NB4 (cell line): ENCODE measurements around the gene RRBP1.

Source experiments
- DNase-seq: peaks from one replicate; pipeline ENCODE4 v3.0.0; 2010; ENCODE audit warnings: low read depth
- H3K4me3 ChIP-seq: one replicate; pipeline ENCODE4 v1.5.1; 2011; ENCODE audit warnings: mild to moderate bottlenecking, low read depth, low read length, moderate library complexity
- MYC ChIP-seq: IDR thresholded peaks from 2 replicates; pipeline ENCODE4 v1.6.1; 2011; ENCODE audit warnings: low read depth, low read length
- POLR2A ChIP-seq: IDR thresholded peaks from 2 replicates; pipeline ENCODE4 v1.6.1; 2011; ENCODE audit warnings: mild to moderate bottlenecking; ENCODE audit not compliant: insufficient read length; ENCODE audit errors: extremely low read depth
- TF ChIP-seq, protein P1 (sequence below): IDR thresholded peaks from one replicate; pipeline ENCODE4 v1.5.1; 2012; ENCODE audit warnings: low read depth, low read length
- TF ChIP-seq, protein P2 (sequence below): IDR thresholded peaks from 2 replicates; pipeline ENCODE4 v1.6.1; 2011; ENCODE audit warnings: low read depth, low read length

The RRBP1 gene

DNA sequence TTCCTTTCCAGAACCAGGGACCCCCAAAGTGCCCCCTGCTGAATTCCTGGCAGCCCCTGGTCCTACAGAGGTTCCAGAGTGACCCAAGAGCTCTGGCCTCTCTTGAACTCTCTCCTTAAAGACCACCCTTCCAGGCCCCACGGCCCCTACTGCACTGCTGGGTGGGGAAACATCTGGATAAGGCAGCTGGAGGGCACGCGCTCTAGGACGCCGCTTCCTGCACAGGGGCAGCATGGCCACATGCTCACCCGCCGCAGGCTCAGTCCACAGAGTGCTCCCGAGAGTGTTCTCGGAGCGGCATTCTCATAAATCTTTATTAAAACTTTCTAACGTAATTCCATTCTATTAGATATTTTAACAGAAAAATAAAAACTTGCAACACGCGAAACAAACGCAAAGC is 37.0 kb downstream of the RRBP1 start:
- DNase-seq: no peak
- TF ChIP-seq, protein P1, sequence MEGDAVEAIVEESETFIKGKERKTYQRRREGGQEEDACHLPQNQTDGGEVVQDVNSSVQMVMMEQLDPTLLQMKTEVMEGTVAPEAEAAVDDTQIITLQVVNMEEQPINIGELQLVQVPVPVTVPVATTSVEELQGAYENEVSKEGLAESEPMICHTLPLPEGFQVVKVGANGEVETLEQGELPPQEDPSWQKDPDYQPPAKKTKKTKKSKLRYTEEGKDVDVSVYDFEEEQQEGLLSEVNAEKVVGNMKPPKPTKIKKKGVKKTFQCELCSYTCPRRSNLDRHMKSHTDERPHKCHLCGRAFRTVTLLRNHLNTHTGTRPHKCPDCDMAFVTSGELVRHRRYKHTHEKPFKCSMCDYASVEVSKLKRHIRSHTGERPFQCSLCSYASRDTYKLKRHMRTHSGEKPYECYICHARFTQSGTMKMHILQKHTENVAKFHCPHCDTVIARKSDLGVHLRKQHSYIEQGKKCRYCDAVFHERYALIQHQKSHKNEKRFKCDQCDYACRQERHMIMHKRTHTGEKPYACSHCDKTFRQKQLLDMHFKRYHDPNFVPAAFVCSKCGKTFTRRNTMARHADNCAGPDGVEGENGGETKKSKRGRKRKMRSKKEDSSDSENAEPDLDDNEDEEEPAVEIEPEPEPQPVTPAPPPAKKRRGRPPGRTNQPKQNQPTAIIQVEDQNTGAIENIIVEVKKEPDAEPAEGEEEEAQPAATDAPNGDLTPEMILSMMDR: no peak
- TF ChIP-seq, protein P2, sequence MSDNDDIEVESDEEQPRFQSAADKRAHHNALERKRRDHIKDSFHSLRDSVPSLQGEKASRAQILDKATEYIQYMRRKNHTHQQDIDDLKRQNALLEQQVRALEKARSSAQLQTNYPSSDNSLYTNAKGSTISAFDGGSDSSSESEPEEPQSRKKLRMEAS: no peak
- H3K4me3 ChIP-seq: no peak overlapping the region

DNA sequence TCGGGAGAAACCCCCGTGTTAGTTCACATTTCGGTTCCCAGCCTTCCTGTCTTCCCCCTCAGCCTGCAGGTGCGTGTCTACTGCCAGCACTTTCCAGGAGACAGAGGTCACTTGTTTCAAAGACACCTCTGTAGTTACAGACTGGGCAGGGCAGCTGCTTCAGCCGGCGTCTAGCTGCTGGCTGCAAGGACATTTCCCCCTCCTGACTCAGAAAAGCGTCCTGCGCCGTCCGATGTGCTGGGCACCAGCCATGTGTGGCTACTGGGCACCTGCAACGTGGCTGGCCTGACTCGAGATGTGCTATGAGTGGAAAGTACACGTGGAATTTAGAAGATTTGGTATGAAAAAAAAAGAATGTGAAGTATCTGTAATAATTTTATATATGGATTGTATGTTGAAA is 37.6 kb downstream of the RRBP1 start:
- TF ChIP-seq POLR2A: no peak
- TF ChIP-seq, protein P2: no peak
- no peak for TF ChIP-seq MYC
- TF ChIP-seq, protein P1: no peak
- no peak overlapping the region for H3K4me3 ChIP-seq
- no peak for DNase-seq

DNA sequence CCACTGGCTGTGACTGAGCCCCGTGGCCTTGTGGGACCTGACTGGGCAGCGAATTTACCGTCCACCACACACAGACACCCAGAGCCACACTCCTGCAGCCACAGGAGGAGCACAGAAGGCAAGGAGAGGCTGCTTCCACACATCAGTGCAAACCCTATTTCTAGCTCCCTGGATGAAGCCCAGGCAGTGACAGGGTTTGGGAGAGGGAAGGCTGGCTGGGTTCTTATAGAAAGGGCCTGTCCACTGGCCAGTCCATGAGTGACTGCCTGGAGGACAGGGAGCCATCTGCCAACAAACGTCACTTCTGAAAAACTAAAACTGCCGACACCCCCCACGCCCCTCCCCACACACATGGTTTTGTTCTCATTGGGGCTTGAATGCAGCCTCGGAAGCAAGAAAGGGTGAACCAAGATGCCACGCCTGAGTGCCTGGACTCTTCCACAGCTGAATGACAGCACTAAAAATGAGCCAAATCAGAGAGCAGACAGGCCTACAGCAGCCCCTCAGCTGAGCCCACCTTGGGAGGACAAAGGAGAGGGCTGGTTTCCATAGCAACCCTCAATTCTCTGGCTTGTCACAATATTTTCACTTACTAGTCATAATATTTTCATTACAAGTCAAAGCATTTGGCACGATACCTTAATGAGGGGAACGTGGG is 38.4 kb downstream of the RRBP1 start:
- no peak overlapping the region for H3K4me3 ChIP-seq
- TF ChIP-seq, protein P1: no peak
- TF ChIP-seq MYC: no peak
- TF ChIP-seq, protein P2: no peak
- TF ChIP-seq POLR2A: no peak
- no peak for DNase-seq

DNA sequence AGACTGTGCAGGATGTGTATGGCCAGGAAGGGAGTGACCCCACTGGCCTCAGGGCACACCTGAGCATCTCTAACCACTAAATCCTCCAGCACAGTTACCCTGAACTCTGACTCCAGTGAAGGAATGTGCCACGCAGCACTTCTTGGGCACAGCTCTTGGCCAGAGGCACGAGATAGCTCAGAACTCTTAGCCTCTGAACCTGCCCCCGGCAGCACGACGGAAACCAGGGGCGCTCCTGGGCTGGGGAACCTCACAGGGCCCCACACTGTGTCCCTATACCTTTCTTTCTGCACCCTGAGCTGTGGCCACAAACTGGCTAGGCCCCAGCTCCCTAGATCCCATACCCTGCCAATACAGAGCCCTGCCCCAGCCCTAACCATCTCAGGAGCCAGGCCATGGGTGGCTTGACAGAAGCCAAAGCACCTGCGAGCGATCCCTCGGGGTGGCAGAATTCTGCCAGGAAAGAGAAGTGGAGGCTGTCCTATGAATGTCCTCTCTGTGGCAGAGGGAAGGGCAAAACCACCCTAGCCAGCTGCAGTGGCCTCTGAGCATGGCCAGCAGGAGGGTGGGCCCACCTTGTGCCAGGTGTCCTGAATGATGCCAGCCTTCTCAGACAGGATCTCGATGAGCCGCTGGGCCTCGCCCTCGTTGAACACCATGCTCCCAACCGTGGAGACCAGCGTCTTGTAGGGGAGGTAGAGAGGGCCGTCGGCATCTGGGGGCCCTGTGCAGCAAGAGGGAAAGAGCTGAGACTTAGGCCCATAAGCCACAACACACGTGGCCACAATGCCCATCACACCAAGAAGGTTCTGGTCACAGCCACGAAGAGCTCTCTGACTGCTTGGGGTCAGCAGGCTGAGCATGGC is 39.4 kb downstream of the RRBP1 start:
- no peak overlapping the region for H3K4me3 ChIP-seq
- TF ChIP-seq, protein P1: no peak
- no peak for TF ChIP-seq POLR2A
- no peak for TF ChIP-seq MYC
- TF ChIP-seq, protein P2: no peak
- DNase-seq: no peak

DNA sequence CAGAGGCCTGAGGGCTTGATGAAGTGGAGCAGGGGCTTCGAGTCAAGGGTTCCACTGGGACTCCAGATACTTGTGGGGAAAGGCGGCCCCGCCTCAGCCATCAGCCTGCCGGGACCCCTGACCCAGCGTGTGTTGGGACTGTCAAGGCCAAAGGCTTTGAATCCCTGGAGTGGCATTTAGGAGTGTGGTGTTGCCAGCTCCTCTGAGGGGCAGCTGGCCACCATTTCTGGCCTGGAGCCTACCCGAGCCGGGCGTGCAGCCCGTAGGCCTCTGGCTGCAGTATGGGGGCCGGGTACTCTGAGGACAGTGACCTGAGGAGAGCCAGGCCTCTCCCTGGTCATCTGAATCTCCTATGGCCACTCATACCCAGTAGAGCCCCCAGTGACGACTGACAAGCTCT is 40.0 kb downstream of the RRBP1 start:
- no peak overlapping the region for H3K4me3 ChIP-seq
- no peak for DNase-seq
- TF ChIP-seq, protein P1: no peak
- TF ChIP-seq POLR2A (no peak), MYC (no peak)
- TF ChIP-seq, protein P2: no peak
